Activated T-cell treated with anti-CD3 and anti-CD28 coated beads, Interleukin-2, amount 50 U/mL, for 24 hours (primary cell): ENCODE results near the gene ITPRIP.

Experiments used
- DNase-seq: peaks from one replicate; pipeline ENCODE4 v3.0.0-alpha.2; 2020
- H3K27ac Mint-ChIP-seq: 2 replicates; pipeline ENCODE4 v1.8.0; 2020; ENCODE audit warnings: mild to moderate bottlenecking, mixed read lengths
- H3K27me3 Mint-ChIP-seq: 2 replicates; pipeline ENCODE4 v1.8.0; 2020; ENCODE audit warnings: mixed read lengths
- H3K36me3 Mint-ChIP-seq: 2 replicates; pipeline ENCODE4 v1.8.0; 2020; ENCODE audit warnings: low read depth, mixed read lengths
- H3K4me1 Mint-ChIP-seq: 2 replicates; pipeline ENCODE4 v1.8.0; 2020; ENCODE audit warnings: low read depth, mixed read lengths
- H3K4me3 Mint-ChIP-seq: 2 replicates; pipeline ENCODE4 v1.8.0; 2020; ENCODE audit warnings: mild to moderate bottlenecking, moderate library complexity, mixed read lengths
- H3K9me3 Mint-ChIP-seq: 2 replicates; pipeline ENCODE4 v1.8.0; 2020; ENCODE audit warnings: mixed read lengths

Gene ITPRIP

GRCh38 chr10:104333728-104334373 is 4.4 kb downstream of the ITPRIP start:
- peaks cover 78% of the 10 kb centered on the region for H3K4me1 Mint-ChIP-seq
- no peak for DNase-seq
- H3K36me3 Mint-ChIP-seq = peaks cover 57% of the 10 kb centered on the region
- H3K4me3 Mint-ChIP-seq = peak overlapping the region; percentile 60
- H3K27me3 Mint-ChIP-seq = no peaks in the 10 kb centered on the region
- H3K9me3 Mint-ChIP-seq = no peaks in the 10 kb centered on the region
- H3K27ac Mint-ChIP-seq = peak overlapping the region; percentile 99

GRCh38 chr10:104333032-104333727 is 5.1 kb downstream of the ITPRIP start:
- Mint-ChIP-seq H3K9me3 (no peaks in the 10 kb centered on the region), H3K27ac (peak overlapping the region; percentile 99), H3K4me1 (peaks cover 84% of the 10 kb centered on the region), H3K36me3 (peaks cover 54% of the 10 kb centered on the region), H3K27me3 (no peaks in the 10 kb centered on the region), H3K4me3 (peak overlapping the region; percentile 60)
- peak; percentile 69 for DNase-seq

GRCh38 chr10:104332243-104333031 is 5.8 kb downstream of the ITPRIP start:
- Mint-ChIP-seq H3K9me3 (no peaks in the 10 kb centered on the region), H3K27me3 (no peaks in the 10 kb centered on the region), H3K27ac (peak overlapping the region; percentile 99), H3K4me1 (peaks cover 92% of the 10 kb centered on the region), H3K36me3 (peaks cover 50% of the 10 kb centered on the region), H3K4me3 (peak overlapping the region; percentile 60)
- no peak for DNase-seq

GRCh38 chr10:104331208-104331838 is 6.9 kb downstream of the ITPRIP start:
- Mint-ChIP-seq H3K4me1 (peaks cover 100% of the 10 kb centered on the region), H3K27me3 (no peaks in the 10 kb centered on the region), H3K27ac (peak overlapping the region; percentile 97), H3K9me3 (no peaks in the 10 kb centered on the region), H3K36me3 (peaks cover 51% of the 10 kb centered on the region), H3K4me3 (no peak overlapping the region)
- no peak for DNase-seq

GRCh38 chr10:104330168-104331110 is 7.8 kb downstream of the ITPRIP start:
- Mint-ChIP-seq H3K27ac (peak overlapping the region; percentile 97), H3K4me3 (peak overlapping the region; percentile 73), H3K36me3 (peaks cover 55% of the 10 kb centered on the region), H3K4me1 (peaks cover 100% of the 10 kb centered on the region), H3K27me3 (no peaks in the 10 kb centered on the region), H3K9me3 (no peaks in the 10 kb centered on the region)
- DNase-seq = no peak

DNA sequence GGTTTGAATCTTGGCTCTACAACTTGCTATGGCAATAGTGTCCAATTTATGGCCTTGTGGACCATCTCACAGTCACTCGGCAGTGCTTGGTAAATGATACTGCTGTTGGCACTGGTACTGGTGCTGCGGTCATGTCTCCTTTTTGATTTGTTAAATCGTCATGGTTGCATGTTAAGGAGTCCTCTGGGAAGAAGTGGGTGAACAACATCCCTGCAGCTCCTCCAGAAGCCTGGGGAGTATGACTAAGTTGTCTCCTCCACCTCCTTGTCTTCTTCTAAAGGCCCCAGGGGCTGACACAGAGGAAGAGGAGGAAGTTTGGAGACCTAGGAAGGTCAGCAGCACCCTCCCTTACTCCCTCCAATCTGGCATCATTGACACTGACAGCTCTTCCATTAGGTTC is 8.5 kb downstream of the ITPRIP start:
- no peak for DNase-seq
- no peaks in the 10 kb centered on the region for H3K9me3 Mint-ChIP-seq
- peak overlapping the region; percentile 73 for H3K4me3 Mint-ChIP-seq
- peak overlapping the region; percentile 97 for H3K27ac Mint-ChIP-seq
- H3K4me1 Mint-ChIP-seq = peaks cover 100% of the 10 kb centered on the region
- peaks cover 55% of the 10 kb centered on the region for H3K36me3 Mint-ChIP-seq
- H3K27me3 Mint-ChIP-seq = no peaks in the 10 kb centered on the region

- Mint-ChIP-seq H3K27ac (peak overlapping the region; percentile 97), H3K9me3 (no peaks in the 10 kb centered on the region), H3K36me3 (peaks cover 56% of the 10 kb centered on the region), H3K4me3 (peak overlapping the region; percentile 73), H3K4me1 (peaks cover 100% of the 10 kb centered on the region), H3K27me3 (no peaks in the 10 kb centered on the region)
- peak; percentile 78 for DNase-seq
Measured at GRCh38 chr10:104328896-104329710, 9.2 kb downstream of the ITPRIP start.

- H3K4me1 Mint-ChIP-seq = peaks cover 100% of the 10 kb centered on the region
- no peaks in the 10 kb centered on the region for H3K9me3 Mint-ChIP-seq
Measured at GRCh38 chr10:104328646-104328895, 9.7 kb downstream of the ITPRIP start.

GRCh38 chr10:104327745-104328645 is 10.3 kb downstream of the ITPRIP start:
- peaks cover 100% of the 10 kb centered on the region for H3K4me1 Mint-ChIP-seq
- H3K27me3 Mint-ChIP-seq = no peaks in the 10 kb centered on the region
- peak overlapping the region; percentile 73 for H3K4me3 Mint-ChIP-seq
- peak; percentile 43 for DNase-seq
- no peaks in the 10 kb centered on the region for H3K9me3 Mint-ChIP-seq
- peaks cover 55% of the 10 kb centered on the region for H3K36me3 Mint-ChIP-seq
- H3K27ac Mint-ChIP-seq = peak overlapping the region; percentile 97

More at GRCh38 chr10:104328646-104328895, 9.7 kb downstream of the ITPRIP start:
- H3K27me3 Mint-ChIP-seq = no peaks in the 10 kb centered on the region
- peak overlapping the region; percentile 73 for H3K4me3 Mint-ChIP-seq
- H3K36me3 Mint-ChIP-seq = peaks cover 60% of the 10 kb centered on the region
- peak overlapping the region; percentile 97 for H3K27ac Mint-ChIP-seq
- no peak for DNase-seq

DNA sequence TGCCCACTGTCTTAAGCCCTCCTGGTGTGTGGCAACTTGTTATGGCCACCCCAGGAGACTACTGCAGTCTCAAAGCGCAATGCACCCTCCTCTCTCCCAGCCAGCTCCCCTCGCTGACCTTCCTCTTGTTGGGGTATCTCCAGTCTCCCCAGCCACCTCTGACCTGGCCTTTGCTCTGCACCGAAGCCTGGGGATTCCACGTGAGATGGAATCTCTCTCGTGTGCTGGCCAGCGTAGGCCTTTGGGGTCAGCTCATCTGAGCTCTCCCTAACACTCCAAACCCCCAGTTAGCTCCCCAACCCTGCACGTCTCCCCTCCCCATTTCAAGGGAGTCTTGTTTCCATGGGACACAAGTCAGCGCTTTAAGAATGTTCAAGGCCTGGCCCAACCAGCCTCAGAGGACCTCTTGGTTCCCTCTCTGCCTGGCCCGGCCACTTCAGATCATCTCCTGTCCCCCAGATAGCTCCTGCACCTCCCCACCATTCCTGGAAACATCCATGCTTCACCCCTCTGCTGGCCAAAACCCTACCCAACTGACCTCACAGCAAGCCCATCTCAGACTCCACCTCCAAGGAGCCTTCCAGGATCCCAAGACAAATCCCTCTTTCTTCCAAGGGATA is 11.2 kb downstream of the ITPRIP start:
- Mint-ChIP-seq H3K4me3 (peak overlapping the region; percentile 73), H3K4me1 (peaks cover 100% of the 10 kb centered on the region), H3K9me3 (no peaks in the 10 kb centered on the region), H3K27me3 (no peaks in the 10 kb centered on the region), H3K27ac (peak overlapping the region; percentile 97), H3K36me3 (peaks cover 53% of the 10 kb centered on the region)
- DNase-seq = peak; percentile 26

DNA sequence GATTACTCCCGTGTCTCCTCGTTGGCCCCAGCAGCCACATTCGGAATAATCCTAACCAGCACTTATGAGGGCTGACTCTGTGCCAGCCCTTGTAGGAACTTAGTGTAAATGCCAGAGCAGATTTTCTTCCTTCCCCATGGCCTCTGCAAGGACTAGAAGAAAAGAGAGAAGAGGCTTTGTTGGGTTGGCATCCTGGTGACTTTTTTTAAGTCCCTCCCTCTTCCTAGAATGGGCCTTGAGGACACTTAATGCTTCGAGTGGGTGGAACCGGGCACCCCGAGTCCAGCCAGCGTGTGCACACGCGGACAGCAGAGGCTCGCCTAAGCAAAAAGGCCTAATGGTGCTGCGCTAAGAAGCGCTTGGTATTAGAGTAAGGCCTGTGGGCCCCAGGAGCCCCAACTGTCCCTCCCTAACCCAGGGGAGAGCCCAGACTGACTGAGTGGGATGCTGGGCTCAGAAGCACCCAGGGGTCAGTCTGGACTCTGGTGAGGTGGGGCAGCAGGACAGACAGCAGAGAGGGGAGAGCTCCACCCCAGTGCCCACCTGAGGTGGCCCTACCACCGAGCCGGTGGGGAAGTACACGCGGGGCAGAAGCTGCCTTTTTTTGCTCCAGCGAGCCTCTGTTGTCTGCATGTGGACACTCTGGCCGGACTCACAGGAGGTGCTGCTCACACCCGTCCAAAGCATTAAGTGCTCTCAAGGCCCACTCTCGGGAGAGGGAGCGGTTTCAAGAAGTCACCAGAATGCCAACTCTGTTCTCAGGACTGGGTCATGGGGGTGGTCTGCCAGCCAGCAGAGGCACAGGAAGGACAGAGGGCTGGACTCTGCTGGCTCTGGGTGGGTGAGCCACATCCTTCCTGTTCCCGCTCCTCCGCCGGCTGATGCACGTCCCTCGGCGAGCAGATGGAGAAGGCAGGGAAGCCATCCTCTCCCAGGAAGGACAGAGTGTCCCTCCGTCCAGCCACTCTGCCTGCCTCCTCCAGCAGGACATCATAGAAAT is 12.5 kb downstream of the ITPRIP start:
- H3K9me3 Mint-ChIP-seq = no peaks in the 10 kb centered on the region
- H3K27ac Mint-ChIP-seq = peak overlapping the region; percentile 97
- H3K27me3 Mint-ChIP-seq = no peaks in the 10 kb centered on the region
- peak overlapping the region; percentile 55 for H3K4me3 Mint-ChIP-seq
- H3K4me1 Mint-ChIP-seq = peaks cover 99% of the 10 kb centered on the region
- peaks cover 41% of the 10 kb centered on the region for H3K36me3 Mint-ChIP-seq
- no peak for DNase-seq
